Esophagus squamous epithelium (tissue), 4 donors: Measurements from ENCODE around the gene PLCD4.

ENCODE experiments used
- CTCF ChIP-seq, 6 experiments: fragments of 450-650 bp in 4 of 6; fragments of 200-600 bp in 2 of 6; sonication (generic) in 2 of 6; IDR thresholded peaks; one replicate each; pipeline ENCODE4 v1.5.1; 2016 to 2019; ENCODE audit warnings: antibody characterized with exemption in 6 of 6, mild to moderate bottlenecking in 4 of 6, moderate library complexity in 4 of 6
- POLR2A ChIP-seq, 4 donors: fragments of 450-650 bp; IDR thresholded peaks; one replicate each; pipeline ENCODE4 v1.6.1; 2017; ENCODE audit warnings: antibody characterized with exemption in 4 of 4, mild to moderate bottlenecking in 4 of 4, moderate library complexity in 3 of 4

DNA sequence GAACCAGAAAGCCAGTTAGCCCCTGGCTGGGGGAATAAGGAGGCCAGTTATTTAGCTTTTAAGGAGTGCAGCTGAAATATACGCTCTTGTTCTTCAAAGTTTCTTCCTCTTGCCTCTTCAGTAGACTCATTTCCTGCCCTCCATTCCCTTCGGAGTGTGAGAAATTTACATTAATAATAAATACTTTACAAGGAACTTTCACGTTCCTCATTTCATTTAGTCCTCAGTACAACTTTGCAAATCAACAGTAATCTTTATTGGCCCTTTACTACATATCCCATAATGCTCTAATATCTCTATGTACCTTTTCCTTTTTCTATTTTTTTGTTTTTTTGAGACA, 15.6 kb downstream of the PLCD4 start:
- no peak for TF ChIP-seq CTCF (IDR thresholded peaks at IDR 0.05)
- TF ChIP-seq POLR2A (IDR thresholded peaks at IDR 0.05), result no peak
